H9 (cell line): ENCODE results near the gene CCDC91. TPM values are rescaled to one million over a fixed set of nuclear protein-coding genes. Genes with fewer than 3 reads are reported as not detected.

Experiments
- DNase-seq: peaks from one replicate; pipeline ENCODE4 v3.0.0-alpha.2; 2017
- H2AFZ ChIP-seq: one replicate; pipeline ENCODE4 v1.6.1; 2013; ENCODE audit warnings: mild to moderate bottlenecking, low read length, control low read depth, moderate library complexity
- H2AK5ac ChIP-seq: 2 replicates; pipeline ENCODE4 v1.6.1; 2013; ENCODE audit warnings: low read length, control low read depth, mixed read lengths; ENCODE audit not compliant: insufficient read length
- H2BK120ac ChIP-seq: one replicate; pipeline ENCODE4 v1.6.1; 2013; ENCODE audit warnings: low read depth, mild to moderate bottlenecking, low read length, control low read depth, inconsistent platforms; ENCODE audit not compliant: poor library complexity, severe bottlenecking
- H2BK12ac ChIP-seq: 2 replicates; pipeline ENCODE4 v1.6.1; 2013; ENCODE audit warnings: low read length, control low read depth, mixed read lengths, low read depth; ENCODE audit not compliant: insufficient read length
- H2BK15ac ChIP-seq: 2 replicates; pipeline ENCODE4 v1.6.1; 2013; ENCODE audit warnings: low read depth, low read length, control low read depth
- H2BK20ac ChIP-seq: one replicate; pipeline ENCODE4 v1.6.1; 2013; ENCODE audit warnings: low read depth, mild to moderate bottlenecking, low read length, control low read depth, inconsistent platforms; ENCODE audit not compliant: poor library complexity, severe bottlenecking
- H2BK5ac ChIP-seq: 2 replicates; pipeline ENCODE4 v1.6.1; 2013; ENCODE audit warnings: low read length, control low read depth, mixed read lengths; ENCODE audit not compliant: insufficient read length
- H3K14ac ChIP-seq: 2 replicates; pipeline ENCODE4 v1.6.1; 2013; ENCODE audit warnings: low read length, control low read depth; ENCODE audit not compliant: insufficient read depth
- H3K18ac ChIP-seq: 2 replicates; pipeline ENCODE4 v1.6.1; 2013; ENCODE audit warnings: low read depth, mild to moderate bottlenecking, mixed read lengths, low read length, control low read depth; ENCODE audit not compliant: insufficient read length
- H3K23ac ChIP-seq: 2 replicates; pipeline ENCODE4 v1.6.1; 2013; ENCODE audit warnings: low read length, control low read depth, mixed read lengths, low read depth; ENCODE audit not compliant: insufficient read length
- H3K23me2 ChIP-seq: 2 replicates; pipeline ENCODE4 v1.6.1; 2013; ENCODE audit warnings: low read depth, mild to moderate bottlenecking, mixed read lengths, low read length, control low read depth; ENCODE audit not compliant: insufficient read length, poor library complexity, severe bottlenecking
- H3K27ac ChIP-seq: 2 replicates; pipeline ENCODE4 v1.5.1; 2013; ENCODE audit warnings: low read length, control low read depth, mixed read lengths, low read depth; ENCODE audit not compliant: insufficient read length
- H3K27me3 ChIP-seq: 2 replicates; pipeline ENCODE4 v1.6.1; 2013; ENCODE audit warnings: low read length, control low read depth, inconsistent platforms; ENCODE audit not compliant: insufficient read depth
- H3K4ac ChIP-seq: 2 replicates; pipeline ENCODE4 v1.6.1; 2013; ENCODE audit warnings: low read depth, mild to moderate bottlenecking, control low read depth, inconsistent platforms, low read length, moderate library complexity
- H3K4me1 ChIP-seq: 2 replicates; pipeline ENCODE4 v1.6.1; 2013; ENCODE audit warnings: low read length, control low read depth, inconsistent platforms; ENCODE audit not compliant: insufficient read depth
- H3K4me2 ChIP-seq: 2 replicates; pipeline ENCODE4 v1.6.1; 2013; ENCODE audit warnings: low read length, control low read depth, mixed read lengths; ENCODE audit not compliant: insufficient read length, insufficient read depth
- H3K56ac ChIP-seq: 2 replicates; pipeline ENCODE4 v1.6.1; 2013; ENCODE audit warnings: low read depth, mild to moderate bottlenecking, mixed read lengths, low read length, control low read depth; ENCODE audit not compliant: insufficient read length
- H3K79me1 ChIP-seq: 2 replicates; pipeline ENCODE4 v1.6.1; 2013; ENCODE audit warnings: low read depth, mild to moderate bottlenecking, moderate library complexity, low read length, control low read depth, inconsistent platforms; ENCODE audit not compliant: insufficient read depth, poor library complexity, severe bottlenecking
- H3K79me2 ChIP-seq: 2 replicates; pipeline ENCODE4 v1.6.1; 2013; ENCODE audit warnings: low read length, control low read depth, inconsistent platforms; ENCODE audit not compliant: insufficient read depth
- H3K9ac ChIP-seq: 2 replicates; pipeline ENCODE4 v1.6.1; 2013; ENCODE audit warnings: low read length, control low read depth, mixed read lengths; ENCODE audit not compliant: insufficient read length; ENCODE audit errors: extremely low read depth
- H3K9me3 ChIP-seq: one replicate; pipeline ENCODE4 v1.6.1; 2013; ENCODE audit warnings: low read depth, low read length, inconsistent platforms; ENCODE audit not compliant: control insufficient read depth
- H3T11ph ChIP-seq: one replicate; pipeline ENCODE4 v1.6.1; 2013; ENCODE audit warnings: mild to moderate bottlenecking, low read length, control low read depth, inconsistent platforms
- H4K20me1 ChIP-seq: one replicate; pipeline ENCODE4 v1.6.1; 2013; ENCODE audit not compliant: control insufficient read depth, insufficient read length, insufficient read depth
- H4K5ac ChIP-seq: 2 replicates; pipeline ENCODE4 v1.6.1; 2013; ENCODE audit warnings: low read depth, mild to moderate bottlenecking, mixed read lengths, low read length, control low read depth; ENCODE audit not compliant: insufficient read length
- H4K8ac ChIP-seq: replicated peaks from 2 replicates; pipeline ENCODE4 v1.6.1; 2013; ENCODE audit warnings: low read length, control low read depth, mixed read lengths, low read depth; ENCODE audit not compliant: insufficient read length
- H4K91ac ChIP-seq: 2 replicates; pipeline ENCODE4 v1.6.1; 2013; ENCODE audit warnings: low read depth, mild to moderate bottlenecking, moderate library complexity, mixed read lengths, low read length, control low read depth; ENCODE audit not compliant: insufficient read length
- H3K27ac Mint-ChIP-seq, 3 experiments: 2 replicates in 2 of 3; 3 replicates in 1 of 3; pipeline ENCODE4 v1.8.0; 2020 to 2021; ENCODE audit warnings: mixed read lengths in 3 of 3, mild to moderate bottlenecking in 1 of 3, moderate library complexity in 1 of 3
- H3K27me3 Mint-ChIP-seq: 2 replicates; pipeline ENCODE4 v1.8.0; 2021; ENCODE audit warnings: low read depth, mild to moderate bottlenecking, moderate library complexity, mixed read lengths
- H3K36me3 Mint-ChIP-seq, 3 experiments: 2 replicates in 2 of 3; 3 replicates in 1 of 3; pipeline ENCODE4 v1.8.0; 2020 to 2021; ENCODE audit warnings: low read depth in 3 of 3, mixed read lengths in 3 of 3; ENCODE audit not compliant: insufficient read depth in 1 of 3
- H3K4me1 Mint-ChIP-seq, 2 experiments: 2 replicates each; pipeline ENCODE4 v1.8.0; 2020; ENCODE audit warnings: mixed read lengths in 2 of 2
- H3K4me3 Mint-ChIP-seq, 2 experiments: 2 replicates in 1 of 2; 3 replicates in 1 of 2; pipeline ENCODE4 v1.8.0; 2020 to 2021; ENCODE audit warnings: mild to moderate bottlenecking in 2 of 2, mixed read lengths in 2 of 2, moderate library complexity in 1 of 2
- H3K9me3 Mint-ChIP-seq, 2 experiments: 2 replicates in 1 of 2; 3 replicates in 1 of 2; pipeline ENCODE4 v1.8.0; 2020; ENCODE audit warnings: mild to moderate bottlenecking in 2 of 2, mixed read lengths in 2 of 2, moderate library complexity in 1 of 2
- CTCF ChIP-seq: fragments of 200-600 bp; sonication (generic); conservative IDR thresholded peaks from 3 replicates; pipeline ENCODE4 v1.8.0; 2021; ENCODE audit warnings: antibody characterized with exemption, mild to moderate bottlenecking
- total RNA-seq: library from RNA; stranded (reverse); gene quantifications from 2 replicates; pipeline ENCODE4 v1.2.1, GENCODE V29; 2021

The CCDC91 gene
- total RNA-seq, 1 experiment from 2014 or later: 22.7 TPM

- no peak overlapping the region for H3K4me2 ChIP-seq
- H3K27ac ChIP-seq: no peak overlapping the region
- no peak overlapping the region for H3T11ph ChIP-seq
- no peaks in the 10 kb centered on the region for H3K79me2 ChIP-seq
- H2BK20ac ChIP-seq: no peak overlapping the region
- no peak overlapping the region for H3K4ac ChIP-seq
- H3K56ac ChIP-seq: no peak overlapping the region
- no peaks in the 10 kb centered on the region for H3K23me2 ChIP-seq
- no peak overlapping the region for H2BK120ac ChIP-seq
- no peak overlapping the region for H4K91ac ChIP-seq
- H2AFZ ChIP-seq: no peak overlapping the region
- no peak overlapping the region for H2BK12ac ChIP-seq
- no peak overlapping the region for H2AK5ac ChIP-seq
- no peak overlapping the region for H3K23ac ChIP-seq
- H3K4me3 Mint-ChIP-seq: no peak overlapping the region
- H3K27ac Mint-ChIP-seq: no peak overlapping the region; a peak in 1 of 7 replicates
- no peak for TF ChIP-seq CTCF
- H3K36me3 Mint-ChIP-seq: no peaks in the 10 kb centered on the region
- no peak for DNase-seq
- no peaks in the 10 kb centered on the region for H3K9me3 Mint-ChIP-seq
- H3K9ac ChIP-seq: no peak overlapping the region
- H3K9me3 ChIP-seq: no peaks in the 10 kb centered on the region
- no peaks in the 10 kb centered on the region for H3K27me3 ChIP-seq
- H4K8ac ChIP-seq: no peak overlapping the region
- no peak overlapping the region for H2BK15ac ChIP-seq
- H3K14ac ChIP-seq: no peak overlapping the region
- H3K18ac ChIP-seq: no peak overlapping the region
- no peak overlapping the region for H4K5ac ChIP-seq
- H3K4me1 Mint-ChIP-seq: peaks cover 4% of the 10 kb centered on the region in 2 experiments
- no peaks in the 10 kb centered on the region for H3K79me1 ChIP-seq
- H3K27me3 Mint-ChIP-seq: no peaks in the 10 kb centered on the region
- H3K4me1 ChIP-seq: no peaks in the 10 kb centered on the region
- H2BK5ac ChIP-seq: no peak overlapping the region
- no peaks in the 10 kb centered on the region for H4K20me1 ChIP-seq
Observed at GRCh38 chr12:28443337-28443736, 253.1 kb downstream of the CCDC91 start.
